Subcutaneous adipose tissue (tissue), 4 donors: ENCODE data around the gene GLYAT. TPM values are rescaled to one million over a fixed set of nuclear protein-coding genes. Genes with fewer than 3 reads are reported as not detected.

ENCODE experiments used
- CTCF ChIP-seq: fragments of 450-650 bp; IDR thresholded peaks from one replicate; pipeline ENCODE4 v1.5.1; 2016; ENCODE audit warnings: low read depth, mild to moderate bottlenecking, control low read depth, antibody characterized with exemption, moderate library complexity
- total RNA-seq, 4 donors: library from RNA; depleted of rRNA; stranded (reverse); fragments of >200 nt; gene quantifications; one replicate each; pipeline ENCODE4 v1.1.0, GENCODE V29; 2016

The GLYAT gene
- total RNA-seq, 4 donors from 2014 or later: 2.4 to 11.7 (median 6.2) TPM

GRCh38 chr11:58772329-58773285, 40.9 kb upstream of the GLYAT start:
- TF ChIP-seq CTCF: no peak

- no peak for TF ChIP-seq CTCF
These were observed 39.7 kb upstream of the GLYAT start for GRCh38 chr11:58771458-58771855.

- no peak for TF ChIP-seq CTCF
These were observed 39.1 kb upstream of the GLYAT start for GRCh38 chr11:58770627-58771457.

GRCh38 chr11:58770166-58770565, 38.4 kb upstream of the GLYAT start:
- TF ChIP-seq CTCF: no peak

- TF ChIP-seq CTCF: no peak
These were observed 37.6 kb upstream of the GLYAT start for GRCh38 chr11:58769308-58769707.

GRCh38 chr11:58768137-58768536, 36.4 kb upstream of the GLYAT start:
- TF ChIP-seq CTCF: no peak

- TF ChIP-seq CTCF: no peak
These were observed 33.3 kb upstream of the GLYAT start for GRCh38 chr11:58765078-58765477.
